ENCODE results near the gene MMP12.

DNA sequence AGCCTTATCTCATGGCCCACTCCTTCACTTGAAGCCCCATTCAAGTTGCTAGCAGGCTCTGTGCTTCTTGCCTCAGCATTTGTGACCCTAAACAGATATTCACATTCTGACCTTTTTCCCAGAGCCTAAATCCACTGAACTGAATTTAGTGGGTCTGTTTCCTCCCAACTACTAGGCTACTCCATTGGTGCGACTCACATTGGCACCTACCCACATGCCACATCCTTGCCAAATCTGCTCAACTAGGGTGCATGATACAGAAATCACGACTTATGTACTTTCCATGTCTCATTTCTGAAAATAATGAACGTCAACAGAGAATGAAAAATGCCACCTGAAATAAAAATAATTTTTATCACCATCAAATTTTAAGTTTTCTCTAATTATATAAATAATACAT, 8.4 kb upstream of the MMP12 start:
- no peak for TF ChIP-seq POLR2A (IDR thresholded peaks at IDR 0.05)
- TF ChIP-seq, protein P1, sequence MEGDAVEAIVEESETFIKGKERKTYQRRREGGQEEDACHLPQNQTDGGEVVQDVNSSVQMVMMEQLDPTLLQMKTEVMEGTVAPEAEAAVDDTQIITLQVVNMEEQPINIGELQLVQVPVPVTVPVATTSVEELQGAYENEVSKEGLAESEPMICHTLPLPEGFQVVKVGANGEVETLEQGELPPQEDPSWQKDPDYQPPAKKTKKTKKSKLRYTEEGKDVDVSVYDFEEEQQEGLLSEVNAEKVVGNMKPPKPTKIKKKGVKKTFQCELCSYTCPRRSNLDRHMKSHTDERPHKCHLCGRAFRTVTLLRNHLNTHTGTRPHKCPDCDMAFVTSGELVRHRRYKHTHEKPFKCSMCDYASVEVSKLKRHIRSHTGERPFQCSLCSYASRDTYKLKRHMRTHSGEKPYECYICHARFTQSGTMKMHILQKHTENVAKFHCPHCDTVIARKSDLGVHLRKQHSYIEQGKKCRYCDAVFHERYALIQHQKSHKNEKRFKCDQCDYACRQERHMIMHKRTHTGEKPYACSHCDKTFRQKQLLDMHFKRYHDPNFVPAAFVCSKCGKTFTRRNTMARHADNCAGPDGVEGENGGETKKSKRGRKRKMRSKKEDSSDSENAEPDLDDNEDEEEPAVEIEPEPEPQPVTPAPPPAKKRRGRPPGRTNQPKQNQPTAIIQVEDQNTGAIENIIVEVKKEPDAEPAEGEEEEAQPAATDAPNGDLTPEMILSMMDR (IDR thresholded peaks at IDR 0.05): no peak

All from Peyer's patch (tissue), 4 donors.